Measurements from ENCODE around the gene KRT32.

- TF ChIP-seq EZH2phosphoT487 (IDR thresholded peaks at IDR 0.05; ENCODE audit: insufficient read depth, low read depth) (no peak), EZH2 (IDR thresholded peaks at IDR 0.05; ENCODE audit: insufficient read depth, poor library complexity, severe bottlenecking) (no peak)
Observed at GRCh38 chr17:41496803-41497484, 29.8 kb upstream of the KRT32 start.

Data from GM23248 (cell line).